ENCODE data around the gene AK4. TPM values are rescaled to one million over a fixed set of nuclear protein-coding genes. Genes with fewer than 3 reads are reported as not detected.

Gene AK4
- total RNA-seq, 1 experiment from 2014 or later, result 5.5 TPM

- no peak overlapping the region for H3K27ac ChIP-seq (ENCODE audit: low read depth, low read length, poor library complexity, severe bottlenecking)
- POLR2A ChIA-PET (ENCODE audit: low non-redundant PET), result no interaction called here
- BruUV-seq (replicated peaks), result no TSS peak
- no peak overlapping the region for H3K4me3 ChIP-seq (ENCODE audit: low read depth, low read length, poor library complexity, severe bottlenecking)
- no peak for TF ChIP-seq EZH2 (IDR thresholded peaks at IDR 0.05; ENCODE audit: borderline replicate concordance, low read depth, low read length, poor library complexity, severe bottlenecking)
- TF ChIP-seq CTCF (conservative IDR thresholded peaks at IDR 0.05; ENCODE audit: low read depth, low read length), result no peak
- H3K27me3 ChIP-seq (replicated peaks; ENCODE audit: insufficient read depth, low read depth, low read length, poor library complexity), result no peaks in the 10 kb centered on the region
- peaks cover 6% of the 10 kb centered on the region for H3K4me1 ChIP-seq (ENCODE audit: insufficient read depth, low read length, poor library complexity, severe bottlenecking)
- no peaks in the 10 kb centered on the region for H3K36me3 ChIP-seq (ENCODE audit: insufficient read depth, low read length, poor library complexity, severe bottlenecking)
- no peak for DNase-seq (ENCODE audit: low spot score)
- CTCF ChIA-PET, result no interaction called here
- intact Hi-C loops (cut with micrococcal nuclease; ENCODE audit: unreplicated experiment), result no loop called here
- no peaks in the 10 kb centered on the region for H3K9me3 ChIP-seq (ENCODE audit: low read depth, low read length, poor library complexity, severe bottlenecking)
Observed at GRCh38 chr1:65179148-65179547, 31.1 kb downstream of the AK4 start.

- no peak for DNase-seq (ENCODE audit: low spot score)
- ChIA-PET POLR2A (ENCODE audit: low non-redundant PET) (no interaction called here), CTCF (interaction anchor here (0.6 kb wide), 1 partner anchor 121 kb away, joined by 3 read pairs; no protein-coding TSS in a partner anchor)
- TF ChIP-seq EZH2 (IDR thresholded peaks at IDR 0.05; ENCODE audit: borderline replicate concordance, low read depth, low read length, poor library complexity, severe bottlenecking), result no peak
- no peak for TF ChIP-seq CTCF (conservative IDR thresholded peaks at IDR 0.05; ENCODE audit: low read depth, low read length)
- Histone ChIP-seq H3K9me3 (ENCODE audit: low read depth, low read length, poor library complexity, severe bottlenecking) (no peaks in the 10 kb centered on the region), H3K4me3 (ENCODE audit: low read depth, low read length, poor library complexity, severe bottlenecking) (no peak overlapping the region), H3K27ac (ENCODE audit: low read depth, low read length, poor library complexity, severe bottlenecking) (no peak overlapping the region), H3K27me3 (replicated peaks; ENCODE audit: insufficient read depth, low read depth, low read length, poor library complexity) (no peaks in the 10 kb centered on the region), H3K4me1 (ENCODE audit: insufficient read depth, low read length, poor library complexity, severe bottlenecking) (peaks cover under 1% of the 10 kb centered on the region), H3K36me3 (ENCODE audit: insufficient read depth, low read length, poor library complexity, severe bottlenecking) (no peaks in the 10 kb centered on the region)
- intact Hi-C loops (cut with micrococcal nuclease; ENCODE audit: unreplicated experiment), result no loop called here
- BruUV-seq (replicated peaks), result no TSS peak
Observed at GRCh38 chr1:65180977-65181376, 33.0 kb downstream of the AK4 start.

GRCh38 chr1:65182658-65183268 lies 34.8 kb downstream of the AK4 start:
- H3K27ac ChIP-seq (ENCODE audit: low read depth, low read length, poor library complexity, severe bottlenecking), result no peak overlapping the region
- DNase-seq (ENCODE audit: low spot score), result no peak
- H3K4me1 ChIP-seq (ENCODE audit: insufficient read depth, low read length, poor library complexity, severe bottlenecking), result no peaks in the 10 kb centered on the region
- ChIA-PET CTCF (interaction anchor here (0.7 kb wide), 1 partner anchor 33 kb away, joined by 4 read pairs; no protein-coding TSS in a partner anchor), POLR2A (ENCODE audit: low non-redundant PET) (no interaction called here)
- no peaks in the 10 kb centered on the region for H3K9me3 ChIP-seq (ENCODE audit: low read depth, low read length, poor library complexity, severe bottlenecking)
- TF ChIP-seq CTCF (conservative IDR thresholded peaks at IDR 0.05; ENCODE audit: low read depth, low read length), result no peak
- TF ChIP-seq EZH2 (IDR thresholded peaks at IDR 0.05; ENCODE audit: borderline replicate concordance, low read depth, low read length, poor library complexity, severe bottlenecking), result no peak
- no TSS peak for BruUV-seq (replicated peaks)
- no peaks in the 10 kb centered on the region for H3K27me3 ChIP-seq (replicated peaks; ENCODE audit: insufficient read depth, low read depth, low read length, poor library complexity)
- intact Hi-C loops (cut with micrococcal nuclease; ENCODE audit: unreplicated experiment), result no loop called here
- H3K36me3 ChIP-seq (ENCODE audit: insufficient read depth, low read length, poor library complexity, severe bottlenecking), result no peaks in the 10 kb centered on the region
- H3K4me3 ChIP-seq (ENCODE audit: low read depth, low read length, poor library complexity, severe bottlenecking), result no peak overlapping the region
